Measurements from ENCODE around the gene DNAJC4. TPM values are rescaled to one million over a fixed set of nuclear protein-coding genes. Genes with fewer than 3 reads are reported as not detected.
A peak's percentile ranks its signal among the peaks of the same experiment; 100 is the strongest.

DNAJC4 gene
- total and polyA plus RNA-seq, 9 of the 15 experiments (the other 6 are each of a cell fraction or from before 2014, with no cell fraction given) = 4.0 to 32.6 (median 19.9) TPM

DNA sequence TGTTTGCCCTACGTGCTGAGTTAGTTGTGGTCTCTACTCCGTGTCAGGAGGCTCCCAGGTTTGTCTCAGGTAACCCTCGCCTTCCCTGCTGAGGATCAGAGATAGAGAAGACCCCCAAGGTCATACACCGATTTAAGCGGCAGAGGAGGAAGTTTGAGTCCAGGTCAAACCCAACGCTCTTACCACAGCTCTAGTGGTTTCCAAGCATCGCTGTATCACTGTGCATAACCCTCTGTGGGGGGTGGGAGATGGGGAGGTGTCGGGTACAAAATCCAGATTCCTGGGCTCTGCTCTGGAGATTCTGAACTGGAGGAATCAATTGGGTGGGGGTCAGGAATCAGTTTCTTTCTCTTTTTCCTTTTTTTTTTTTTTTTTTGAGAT lies 627 bp downstream of the DNAJC4 start:
- Histone ChIP-seq H2AFZ (ENCODE audit: low read depth, low read length) (peak overlapping the region; percentile 88), H3K9ac (ENCODE audit: insufficient read depth in 1 of 2, low read depth in 2 of 2, low read length in 2 of 2) (peak overlapping the region; percentile 91 to 96), H3K4me1 (replicated peaks in 1 of 2; ENCODE audit: control insufficient read depth in 2 of 2, insufficient read depth in 2 of 2, low read length in 2 of 2) (peaks cover 37 to 82% of the 10 kb centered on the region in 2 experiments), H3K9me1 (ENCODE audit: control insufficient read depth, insufficient read depth, low read length) (no peaks in the 10 kb centered on the region), H3K27me3 (ENCODE audit: control insufficient read depth in 2 of 2, insufficient read depth in 2 of 2, low read length in 2 of 2) (no peaks in the 10 kb centered on the region), H4K20me1 (replicated peaks; ENCODE audit: control insufficient read depth, insufficient read depth, low read length) (no peaks in the 10 kb centered on the region), H3K79me2 (ENCODE audit: control insufficient read depth, insufficient read depth, low read length) (peaks cover 57% of the 10 kb centered on the region), H3K9me3 (replicated peaks; ENCODE audit: control insufficient read depth, insufficient read depth, low read depth, low read length) (no peaks in the 10 kb centered on the region), H3K36me3 (ENCODE audit: control insufficient read depth, insufficient read depth, low read length) (peaks cover 17% of the 10 kb centered on the region; the same call in 2 of the 3 replicates), H3K27ac (ENCODE audit: extremely low read depth, low read depth, low read length) (peak overlapping the region; percentile 92), H3K4me3 (peak overlapping the region; percentile 76), H3K4me2 (ENCODE audit: insufficient read depth, low read length) (peak overlapping the region; percentile 95)
- in situ Hi-C loops (cut with MboI) = no loop called here
- no TSS peak for BruUV-seq (replicated peaks)
- TF ChIP-seq FOXP1 (CRISPR knock-in tag; IDR thresholded peaks at IDR 0.05) = peak; percentile 34; the same call in 1 of the 2 replicates
- no peak for TF ChIP-seq ZNF696 (CRISPR knock-in tag; conservative IDR thresholded peaks at IDR 0.05)
- peak; percentile 36 for TF ChIP-seq CHD4 (IDR thresholded peaks at IDR 0.05; ENCODE audit: insufficient read depth, insufficient replicate concordance, low read depth, low read length, poor library complexity, severe bottlenecking)
- TF ChIP-seq RB1 (IDR thresholded peaks at IDR 0.05; ENCODE audit: low read depth) = 0 out of 2 replicates have a peak, but pooled peaks have one; percentile 2
- peak; percentile 45; the same call in 1 of the 2 replicates for TF ChIP-seq ESRRA (IDR thresholded peaks at IDR 0.05; ENCODE audit: borderline replicate concordance, low read depth)
- no peak for TF ChIP-seq ZNF436 (CRISPR knock-in tag; IDR thresholded peaks at IDR 0.05)
- TF ChIP-seq KAT7 (CRISPR knock-in tag; IDR thresholded peaks at IDR 0.05; ENCODE audit: borderline replicate concordance) = 0 out of 2 replicates have a peak, but pooled peaks have one; percentile 3
- TF ChIP-seq TBP (optimal IDR thresholded peaks at IDR 0.05; ENCODE audit: low read depth, low read length) = peak; percentile 3
- TF ChIP-seq, protein P1, sequence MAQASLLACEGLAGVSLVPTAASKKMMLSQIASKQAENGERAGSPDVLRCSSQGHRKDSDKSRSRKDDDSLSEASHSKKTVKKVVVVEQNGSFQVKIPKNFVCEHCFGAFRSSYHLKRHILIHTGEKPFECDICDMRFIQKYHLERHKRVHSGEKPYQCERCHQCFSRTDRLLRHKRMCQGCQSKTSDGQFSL (CRISPR knock-in tag; IDR thresholded peaks at IDR 0.05) = no peak
- TF ChIP-seq, protein P1 (tag; IDR thresholded peaks at IDR 0.05) = peak in 1 of 2 experiments; percentile 46; a peak in 1 of 4 replicates
- TF ChIP-seq ZNF12 (CRISPR knock-in tag; IDR thresholded peaks at IDR 0.05) = no peak
- TF ChIP-seq NR4A1 (CRISPR knock-in tag; IDR thresholded peaks at IDR 0.05) = no peak
- 0 out of 2 replicates have a peak, but pooled peaks have one; percentile 7 for TF ChIP-seq NR4A1 (tag; IDR thresholded peaks at IDR 0.05)
- DNase-seq (ENCODE audit: extremely low read depth in 1 of 4, low spot score in 3 of 4) (peak in 1 of 4 experiments; percentile 50), ATAC-seq (no peak), FAIRE-seq (peak; percentile 54)
- ChIA-PET CTCF (ENCODE audit: low intra/inter-chr PET ratio) (no interaction called here), POLR2A (interaction anchor here (0.5 to 2.5 kb wide), 4 partner anchors 7 to 24 kb away, joined by 3 to 11 read pairs (median 3); partner anchors contain the start of gene FERMT3)
- intact Hi-C loops (cut with micrococcal nuclease) = loop anchor here (2.0 kb wide), 2 partner anchors 24 to 46 kb away; partner anchors contain the start of gene FERMT3
- 3% methylated on average over 8 of the region's 8 CpGs for WGBS (ENCODE audit: insufficient coverage, low coverage, missing lambda C conversion rate)
